ENCODE results near the gene NTF3. TPM values are rescaled to one million over a fixed set of nuclear protein-coding genes. Genes with fewer than 3 reads are reported as not detected.

The NTF3 gene
- total and polyA plus RNA-seq, 2 of the 8 experiments (the other 6 are each of a cell fraction or from before 2014, with no cell fraction given), result 1.4 to 2.3 TPM

GRCh38 chr12:5456030-5456429, 24.1 kb downstream of the NTF3 start:
- no peak for FAIRE-seq
- Histone ChIP-seq H4K20me1 (replicated peaks in 1 of 2; ENCODE audit: control insufficient read depth in 1 of 2, insufficient read depth in 2 of 2, low read length in 2 of 2) (no peaks in the 10 kb centered on the region), H2BK12ac (ENCODE audit: low read depth, low read length) (no peak overlapping the region), H3K9me3 (ENCODE audit: insufficient read depth in 2 of 2, low read depth in 1 of 2, low read length in 1 of 2) (no peaks in the 10 kb centered on the region), H3K4me2 (ENCODE audit: insufficient read depth in 1 of 2, low read depth in 2 of 2, low read length in 2 of 2) (no peak overlapping the region), H3K27ac (ENCODE audit: low read depth, low read length) (no peak overlapping the region; the same call in 1 of the 2 replicates), H4K91ac (replicated peaks; ENCODE audit: insufficient read length, low read length) (no peak overlapping the region), H3K79me2 (ENCODE audit: control insufficient read depth in 1 of 2, insufficient read depth in 2 of 2, low read length in 2 of 2) (no peaks in the 10 kb centered on the region), H2BK5ac (ENCODE audit: low read depth, low read length) (no peak overlapping the region), H2BK20ac (ENCODE audit: low read length) (no peak overlapping the region), H4K5ac (ENCODE audit: insufficient read length, low read depth, low read length) (no peak overlapping the region), H3K23ac (ENCODE audit: insufficient read length) (no peak overlapping the region), H2BK120ac (replicated peaks; ENCODE audit: low read depth, low read length) (no peak overlapping the region), H4K8ac (ENCODE audit: extremely low read depth, insufficient read depth, low read length) (no peak overlapping the region), H2AFZ (ENCODE audit: low read length) (no peak overlapping the region), H3K14ac (ENCODE audit: insufficient read length) (no peak overlapping the region), H3K56ac (replicated peaks; ENCODE audit: insufficient read length, low read depth, low read length) (no peak overlapping the region), H3K4me1 (replicated peaks in 1 of 4; ENCODE audit: control insufficient read depth in 3 of 4, insufficient read depth in 4 of 4, low read length in 3 of 4) (peaks cover 0 to 5% (median under 1%) of the 10 kb centered on the region in 4 experiments; a peak in 3 of 7 replicates), H3K4ac (replicated peaks; ENCODE audit: insufficient read length, low read depth, low read length) (no peak overlapping the region), H3K4me3 (ENCODE audit: extremely low read depth in 1 of 4, insufficient read depth in 2 of 4, low read depth in 3 of 4, low read length in 4 of 4) (no peak overlapping the region), H3K79me1 (ENCODE audit: low read depth, low read length) (no peaks in the 10 kb centered on the region), H2BK15ac (ENCODE audit: low read length) (no peak overlapping the region), H2AK5ac (ENCODE audit: low read depth, low read length) (no peak overlapping the region), H3K27me3 (replicated peaks in 1 of 4; ENCODE audit: control insufficient read depth in 3 of 4, extremely low read depth in 1 of 4, insufficient read depth in 3 of 4, low read length in 3 of 4) (no peaks in the 10 kb centered on the region), H3K18ac (ENCODE audit: extremely low read depth, low read length) (no peak overlapping the region), H3K23me2 (ENCODE audit: low read depth, low read length) (no peaks in the 10 kb centered on the region), H3K9ac (replicated peaks in 1 of 4; ENCODE audit: extremely low read depth in 1 of 4, low read depth in 3 of 4, low read length in 3 of 4) (no peak overlapping the region), H3K36me3 (ENCODE audit: control insufficient read depth in 2 of 4, insufficient read depth in 4 of 4, low read length in 3 of 4) (no peaks in the 10 kb centered on the region)
- POLR2A ChIA-PET (ENCODE audit: partially characterized antibody), result interaction anchor here (0.6 kb wide), 1 partner anchor 584 kb away, joined by 3 read pairs; no protein-coding TSS in a partner anchor
- 98% methylated on average over 6 of the region's 6 CpGs; no CpG with 5 or more reads in 1 of the 2 experiments for WGBS, 2 experiments (ENCODE audit: extremely low coverage in 1 of 2, insufficient coverage in 1 of 2, insufficient read length in 1 of 2, insufficient replicate concordance in 2 of 2, low coverage in 1 of 2, low lambda C conversion rate in 2 of 2, missing lambda C conversion rate in 1 of 2)
- CTCF ChIA-PET (ENCODE audit: partially characterized antibody), result interaction anchor here (0.5 to 1.7 kb wide), 7 partner anchors 8 to 602 kb away, joined by 3 to 5 read pairs (median 4); no protein-coding TSS in a partner anchor
- no peak for DNase-seq (ENCODE audit: low read depth in 1 of 2, low spot score in 2 of 2)
- TF ChIP-seq ATF3 (IDR thresholded peaks at IDR 0.05; ENCODE audit: insufficient read depth, low read depth, low read length) (no peak), EP300 (IDR thresholded peaks at IDR 0.05; ENCODE audit: borderline replicate concordance in 1 of 2, low read depth in 2 of 2, low read length in 2 of 2) (no peak), CREB1 (IDR thresholded peaks at IDR 0.05) (no peak), KDM5A (IDR thresholded peaks at IDR 0.05; ENCODE audit: low read length) (no peak)
